Muscle of back (tissue), 13 donors: ENCODE data around the gene PTPN23. TPM values are rescaled to one million over a fixed set of nuclear protein-coding genes. Genes with fewer than 3 reads are reported as not detected.
"Not testable (repeated sequence)": the region's sequence is repeated elsewhere in the genome, so short reads cannot be mapped to it uniquely, and the experiment has no call there.

Source experiments
- DNase-seq, 3 donors: peaks; one replicate each; pipeline versions ENCODE4 v3.0.0 to v3.0.0-alpha.2; 2013
- long read RNA-seq, 9 donors: transcript quantifications; one replicate each; lab custom pipeline, GENCODE V29; 2026
- polyA plus RNA-seq, 10 donors: library from polyadenylated mRNA; unstranded; fragments of 120-200 nt; gene quantifications; one replicate each; pipeline ENCODE4 v1.2.1, GENCODE V29; 2013; ENCODE audit not compliant: insufficient read length in 10 of 10

PTPN23 gene, protein sequence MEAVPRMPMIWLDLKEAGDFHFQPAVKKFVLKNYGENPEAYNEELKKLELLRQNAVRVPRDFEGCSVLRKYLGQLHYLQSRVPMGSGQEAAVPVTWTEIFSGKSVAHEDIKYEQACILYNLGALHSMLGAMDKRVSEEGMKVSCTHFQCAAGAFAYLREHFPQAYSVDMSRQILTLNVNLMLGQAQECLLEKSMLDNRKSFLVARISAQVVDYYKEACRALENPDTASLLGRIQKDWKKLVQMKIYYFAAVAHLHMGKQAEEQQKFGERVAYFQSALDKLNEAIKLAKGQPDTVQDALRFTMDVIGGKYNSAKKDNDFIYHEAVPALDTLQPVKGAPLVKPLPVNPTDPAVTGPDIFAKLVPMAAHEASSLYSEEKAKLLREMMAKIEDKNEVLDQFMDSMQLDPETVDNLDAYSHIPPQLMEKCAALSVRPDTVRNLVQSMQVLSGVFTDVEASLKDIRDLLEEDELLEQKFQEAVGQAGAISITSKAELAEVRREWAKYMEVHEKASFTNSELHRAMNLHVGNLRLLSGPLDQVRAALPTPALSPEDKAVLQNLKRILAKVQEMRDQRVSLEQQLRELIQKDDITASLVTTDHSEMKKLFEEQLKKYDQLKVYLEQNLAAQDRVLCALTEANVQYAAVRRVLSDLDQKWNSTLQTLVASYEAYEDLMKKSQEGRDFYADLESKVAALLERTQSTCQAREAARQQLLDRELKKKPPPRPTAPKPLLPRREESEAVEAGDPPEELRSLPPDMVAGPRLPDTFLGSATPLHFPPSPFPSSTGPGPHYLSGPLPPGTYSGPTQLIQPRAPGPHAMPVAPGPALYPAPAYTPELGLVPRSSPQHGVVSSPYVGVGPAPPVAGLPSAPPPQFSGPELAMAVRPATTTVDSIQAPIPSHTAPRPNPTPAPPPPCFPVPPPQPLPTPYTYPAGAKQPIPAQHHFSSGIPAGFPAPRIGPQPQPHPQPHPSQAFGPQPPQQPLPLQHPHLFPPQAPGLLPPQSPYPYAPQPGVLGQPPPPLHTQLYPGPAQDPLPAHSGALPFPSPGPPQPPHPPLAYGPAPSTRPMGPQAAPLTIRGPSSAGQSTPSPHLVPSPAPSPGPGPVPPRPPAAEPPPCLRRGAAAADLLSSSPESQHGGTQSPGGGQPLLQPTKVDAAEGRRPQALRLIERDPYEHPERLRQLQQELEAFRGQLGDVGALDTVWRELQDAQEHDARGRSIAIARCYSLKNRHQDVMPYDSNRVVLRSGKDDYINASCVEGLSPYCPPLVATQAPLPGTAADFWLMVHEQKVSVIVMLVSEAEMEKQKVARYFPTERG (N-terminal part only)
- polyA plus RNA-seq = 10 to 100 TPM; 18.2 to 25.5 (median 21.3) TPM
- long read RNA-seq, donor 1, partial matches to known transcripts = 13 of 13 reads
- long read RNA-seq, donor 1, other reads (novel, unspliced or antisense) = 0 of 13 reads
- long read RNA-seq, donor 2, partial matches to known transcripts = 5 of 8 reads
- long read RNA-seq, donor 2, other reads (novel, unspliced or antisense) = 0 of 8 reads
- long read RNA-seq, donor 3 = 0 reads
- long read RNA-seq, donor 4 = 0 reads
- long read RNA-seq, donor 5, partial matches to known transcripts = 30 of 30 reads
- long read RNA-seq, donor 5, other reads (novel, unspliced or antisense) = 0 of 30 reads
- long read RNA-seq, donor 6, full-length matches to known transcripts = 5 of 10 reads
- long read RNA-seq, donor 6, partial matches to known transcripts = 5 of 10 reads
- long read RNA-seq, donor 6, other reads (novel, unspliced or antisense) = 0 of 10 reads
- long read RNA-seq, donor 7, full-length matches to known transcripts = 2 of 27 reads
- long read RNA-seq, donor 7, partial matches to known transcripts = 14 of 27 reads
- long read RNA-seq, donor 7, other reads (novel, unspliced or antisense) = 11 of 27 reads
- long read RNA-seq, donor 8, partial matches to known transcripts = 0 of 1 reads
- long read RNA-seq, donor 8, other reads (novel, unspliced or antisense) = 0 of 1 reads
- long read RNA-seq, donor 9 = 0 reads

DNA sequence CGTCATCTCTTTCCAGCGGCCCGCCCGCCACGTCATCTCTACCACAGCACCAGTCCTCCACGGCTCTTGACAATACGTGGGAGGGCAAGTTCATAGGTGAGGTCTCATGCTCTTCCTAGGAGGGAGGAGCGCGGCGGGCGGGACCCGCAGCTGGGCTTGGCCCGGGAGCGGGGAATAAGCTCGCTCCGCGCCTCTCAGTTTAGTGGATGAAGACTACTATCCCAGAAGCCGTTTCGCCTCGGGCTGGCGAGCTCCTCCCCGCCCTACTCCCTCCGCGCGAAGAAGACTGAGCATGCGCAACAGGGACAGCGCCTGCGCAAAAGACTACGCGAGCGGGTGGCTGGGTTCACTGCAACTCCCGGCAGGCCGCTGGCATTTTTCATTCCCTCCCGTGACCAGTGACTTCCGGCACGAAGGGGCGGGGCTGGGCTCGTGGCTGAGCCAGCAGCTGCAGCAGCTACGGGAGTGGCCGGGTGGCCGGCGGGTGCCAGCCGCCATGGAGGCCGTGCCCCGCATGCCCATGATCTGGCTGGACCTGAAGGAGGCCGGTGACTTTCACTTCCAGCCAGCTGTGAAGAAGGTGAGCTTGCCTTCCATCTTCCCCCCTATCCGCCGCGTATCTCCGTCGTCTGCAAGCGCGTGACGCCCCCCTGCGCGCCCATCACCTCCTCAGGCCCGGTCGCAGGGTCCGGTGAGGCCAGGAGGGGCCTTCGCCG, at the start of gene PTPN23:
PTPN23 (plus strand) TSS at position 421 of the 716 bp plus-strand sequence; CDS start at position 497, 76 bp downstream.
- DNase-seq = peak; percentile 99 to 100 (median 100)

DNA sequence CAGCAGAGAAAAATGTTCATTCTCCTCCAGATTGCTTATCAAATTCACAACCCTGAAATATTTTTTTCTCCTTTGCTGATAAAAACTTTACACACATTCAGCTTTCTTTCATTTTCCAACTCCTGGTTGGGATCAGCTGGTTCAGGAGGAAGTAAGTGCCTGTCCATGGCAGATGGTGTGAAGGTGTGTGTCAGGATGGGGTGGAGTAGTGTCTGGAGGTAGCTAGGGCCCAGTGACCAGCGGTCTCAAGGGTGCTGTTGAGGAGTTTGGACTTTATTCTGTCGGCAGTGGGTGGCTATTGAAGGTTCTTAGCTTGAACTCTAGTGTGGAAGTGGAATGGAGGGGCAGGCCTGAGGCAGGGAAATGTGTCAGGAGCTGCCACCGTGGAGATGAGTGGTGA, 46.9 kb upstream of the PTPN23 start:
- no peak for DNase-seq

DNA sequence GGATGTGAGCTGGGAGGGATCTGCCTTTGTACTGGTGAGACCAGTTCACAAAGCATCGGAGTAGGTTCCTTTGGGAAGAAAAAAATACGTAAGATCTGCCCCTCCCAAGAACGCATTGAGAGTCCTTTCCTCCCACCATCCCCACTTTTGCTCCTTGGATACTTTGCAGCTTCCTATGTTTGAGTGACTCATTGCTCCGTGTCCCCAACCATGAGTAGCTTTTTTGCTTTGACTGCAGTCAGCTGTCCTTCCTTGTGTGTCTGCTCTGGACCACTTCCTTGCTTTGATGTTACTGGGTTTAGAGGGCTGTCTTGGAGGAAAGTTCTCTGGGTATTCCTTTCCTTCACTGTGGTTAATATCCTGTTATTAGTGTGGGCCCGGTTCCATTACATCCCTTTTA, 43.2 kb upstream of the PTPN23 start:
- no peak for DNase-seq

DNA sequence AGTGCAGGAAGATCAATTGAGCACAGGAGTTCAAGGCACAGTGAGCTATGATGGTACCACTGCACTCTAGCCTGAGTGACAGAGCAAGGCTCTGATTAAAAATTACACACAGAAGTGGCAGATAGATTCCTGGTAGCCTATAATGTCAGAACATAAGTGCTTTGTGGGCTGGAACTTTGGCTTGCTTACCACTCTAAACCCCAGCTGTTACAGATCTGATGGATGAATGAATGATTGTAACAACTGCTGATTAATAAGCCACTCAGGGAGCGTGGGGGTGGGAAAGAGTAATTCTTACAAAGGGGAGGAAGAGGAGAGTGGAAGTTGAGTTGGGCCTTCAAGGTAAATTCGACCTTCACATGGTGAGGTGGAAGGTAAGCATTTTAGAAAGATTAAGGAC, 40.9 kb upstream of the PTPN23 start:
- no peak for DNase-seq

DNA sequence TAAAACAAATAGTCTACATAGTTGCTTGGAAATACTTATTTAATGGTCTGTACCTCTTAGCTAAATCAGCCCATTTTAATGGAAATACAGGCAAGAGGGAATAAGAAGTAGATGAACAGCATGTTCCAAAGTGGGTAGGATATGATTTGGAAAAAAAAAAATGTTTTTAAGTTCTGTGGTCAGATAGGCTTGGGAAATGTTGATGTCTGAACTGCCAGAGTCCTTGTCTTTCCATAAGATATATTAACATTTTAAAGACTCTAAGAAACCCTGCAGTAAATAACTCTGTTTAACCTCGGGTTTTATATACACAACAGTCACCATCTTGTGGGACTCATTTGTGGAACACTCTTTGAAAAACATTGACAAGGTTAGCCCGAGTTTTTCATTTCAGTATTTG, 40.0 kb upstream of the PTPN23 start:
- no peak for DNase-seq

DNA sequence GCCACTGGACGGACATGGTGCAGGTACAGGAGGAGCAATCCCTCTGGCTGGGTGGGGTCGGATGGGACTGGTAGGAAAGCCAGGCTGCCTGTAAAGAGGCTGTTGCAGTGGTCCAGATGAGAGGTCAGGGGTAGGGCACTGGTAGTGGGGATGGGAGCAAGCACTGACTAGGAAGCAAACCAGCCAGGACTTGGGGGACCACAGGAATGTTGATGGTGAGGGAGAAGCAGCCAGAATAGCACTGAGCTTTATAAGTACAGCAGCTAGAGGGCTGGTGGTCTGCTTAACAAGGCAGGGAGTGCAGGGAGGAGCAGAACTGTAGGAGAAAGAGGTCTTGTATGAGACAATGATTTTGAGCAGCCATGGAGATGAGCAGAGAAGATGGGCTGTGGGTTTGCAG, 38.7 kb upstream of the PTPN23 start:
- no peak for DNase-seq

DNA sequence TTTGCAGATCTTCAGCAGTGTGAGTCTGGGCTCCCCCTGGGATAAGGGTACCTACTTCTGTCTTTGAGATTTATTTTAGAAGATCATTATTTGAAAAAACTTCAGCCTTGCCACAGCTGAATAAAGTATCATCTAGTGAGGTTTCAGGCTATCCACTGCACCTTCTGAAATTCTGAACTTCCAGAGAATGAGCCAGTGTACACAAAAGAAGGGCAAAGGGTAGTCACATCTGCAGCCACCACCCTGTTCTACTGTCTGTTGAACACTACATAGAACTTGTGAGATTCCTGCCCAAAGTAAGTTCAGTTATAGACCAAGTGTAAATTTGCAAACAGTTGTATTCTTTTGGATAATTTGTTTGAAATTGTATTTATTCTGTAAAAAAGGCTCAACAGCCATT, 38.0 kb upstream of the PTPN23 start:
- DNase-seq = no peak

DNA sequence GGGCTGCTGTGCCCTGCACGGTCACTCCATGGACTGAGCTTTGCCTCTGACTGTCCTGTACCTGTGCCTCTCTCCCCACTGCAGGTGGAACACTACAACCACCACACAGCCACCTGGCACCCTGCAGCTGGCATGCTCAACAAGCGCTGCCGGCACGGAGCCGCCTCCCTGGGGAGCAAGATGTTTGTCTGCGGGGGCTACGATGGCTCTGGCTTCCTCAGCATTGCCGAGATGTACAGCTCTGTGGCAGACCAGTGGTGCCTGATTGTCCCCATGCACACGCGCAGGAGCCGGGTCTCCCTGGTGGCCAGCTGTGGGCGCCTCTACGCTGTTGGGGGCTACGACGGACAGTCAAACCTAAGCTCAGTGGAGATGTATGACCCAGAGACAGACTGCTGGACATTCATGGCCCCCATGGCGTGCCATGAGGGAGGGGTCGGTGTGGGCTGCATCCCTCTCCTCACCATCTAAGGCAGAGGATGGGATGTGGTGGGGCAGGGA, 37.3 kb upstream of the PTPN23 start:
- DNase-seq = no peak

DNA sequence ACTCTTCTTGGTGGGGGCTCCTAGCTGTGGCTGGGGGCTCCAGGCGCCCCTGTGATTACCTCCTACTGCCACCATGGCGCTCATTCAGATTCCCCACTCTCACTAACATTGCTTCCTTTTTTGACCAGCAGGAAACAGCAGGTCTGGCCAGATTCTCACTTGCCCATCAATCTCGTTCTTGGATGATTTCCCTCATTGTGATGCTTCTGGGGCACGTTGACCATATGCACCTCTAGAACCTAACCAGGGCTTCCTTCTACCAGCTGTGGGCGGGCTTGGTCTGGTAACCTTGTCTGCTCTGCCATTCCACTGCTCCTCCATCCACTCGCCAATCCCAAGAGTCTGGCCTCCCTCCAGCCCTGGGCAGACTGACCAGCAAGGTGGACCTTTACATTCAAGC, 35.9 kb upstream of the PTPN23 start:
- no peak for DNase-seq

DNA sequence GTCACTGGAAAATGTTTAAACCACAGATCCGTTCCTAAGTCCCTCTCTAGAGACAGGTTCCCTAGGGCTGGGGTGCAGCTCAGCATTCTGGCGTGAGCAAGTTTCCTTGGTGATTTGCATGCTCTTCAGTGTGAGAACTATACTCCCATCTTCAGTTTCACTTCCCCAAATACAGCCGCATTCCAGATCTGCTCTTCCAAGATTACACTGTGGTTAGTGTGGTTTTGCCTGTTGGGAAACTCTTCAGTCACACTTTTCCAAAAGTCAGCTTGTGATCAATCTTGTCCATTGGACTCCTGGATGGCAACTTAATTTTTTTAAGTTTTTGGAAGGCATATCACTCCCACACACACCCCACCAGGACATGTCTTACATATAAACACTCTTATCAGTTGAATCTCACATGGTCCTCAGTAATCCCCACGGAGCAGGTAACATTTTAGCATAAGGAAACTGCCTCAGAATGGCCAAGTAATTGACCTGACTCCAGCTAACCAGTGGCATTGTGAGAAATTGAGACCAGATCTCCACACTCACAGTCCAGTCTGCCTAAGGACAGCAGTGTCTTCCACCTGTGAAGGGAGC, 33.5 kb upstream of the PTPN23 start:
- DNase-seq = peak in 2 of 3 donors; percentile 28 to 44

DNA sequence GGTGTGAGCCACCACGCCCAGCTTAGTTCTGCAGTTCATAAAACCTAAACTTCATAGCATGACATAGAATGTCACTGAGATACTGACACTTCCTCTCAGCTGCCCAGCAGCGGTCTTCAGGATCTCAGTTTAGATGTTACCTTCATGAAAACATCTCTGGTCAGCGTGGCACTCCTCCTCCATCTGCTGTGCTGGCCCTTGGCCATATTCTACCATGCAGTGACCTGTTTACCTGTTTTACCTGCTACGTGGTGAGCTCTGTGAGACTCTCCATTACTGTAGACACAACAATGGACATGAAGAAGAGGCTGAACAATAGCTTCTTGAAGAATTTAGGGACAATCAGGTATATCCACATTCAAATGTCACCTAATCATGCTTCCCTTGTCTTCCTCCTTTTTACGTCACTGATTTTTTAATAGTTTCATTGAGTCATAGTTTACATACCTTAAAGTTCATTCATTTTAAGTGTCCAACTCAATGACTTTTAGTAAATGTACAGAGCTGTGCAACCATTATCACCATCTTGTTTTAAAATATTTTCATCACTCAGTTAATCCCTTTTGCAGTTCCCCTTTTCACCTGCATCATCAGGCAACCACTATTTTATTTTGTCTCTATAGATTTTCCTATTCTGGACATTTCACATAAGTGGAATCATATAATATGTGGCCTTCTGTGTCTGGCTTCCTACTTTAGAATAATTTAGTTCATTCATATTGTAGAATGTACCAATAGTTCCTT, 32.2 kb upstream of the PTPN23 start:
- no peak for DNase-seq

DNA sequence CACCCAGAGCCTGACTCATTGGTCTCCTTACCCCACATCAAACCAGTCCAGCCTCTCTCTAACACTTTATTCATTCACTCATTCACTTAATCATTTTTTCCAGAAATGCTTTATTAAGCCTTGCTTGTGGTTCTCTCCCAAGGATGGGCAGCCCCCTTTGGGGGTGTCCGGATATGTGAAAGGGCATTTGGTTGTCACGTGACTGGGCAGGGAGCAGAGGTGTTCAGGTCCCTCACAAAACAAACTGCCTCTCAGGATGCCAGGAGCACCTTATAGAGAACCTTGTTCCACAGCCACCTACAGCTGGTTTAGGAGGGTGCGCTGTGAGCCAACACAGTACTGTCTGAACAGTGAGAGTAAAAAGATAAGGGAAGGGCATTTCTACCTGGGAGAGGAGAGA, 25.8 kb upstream of the PTPN23 start:
- no peak for DNase-seq

DNA sequence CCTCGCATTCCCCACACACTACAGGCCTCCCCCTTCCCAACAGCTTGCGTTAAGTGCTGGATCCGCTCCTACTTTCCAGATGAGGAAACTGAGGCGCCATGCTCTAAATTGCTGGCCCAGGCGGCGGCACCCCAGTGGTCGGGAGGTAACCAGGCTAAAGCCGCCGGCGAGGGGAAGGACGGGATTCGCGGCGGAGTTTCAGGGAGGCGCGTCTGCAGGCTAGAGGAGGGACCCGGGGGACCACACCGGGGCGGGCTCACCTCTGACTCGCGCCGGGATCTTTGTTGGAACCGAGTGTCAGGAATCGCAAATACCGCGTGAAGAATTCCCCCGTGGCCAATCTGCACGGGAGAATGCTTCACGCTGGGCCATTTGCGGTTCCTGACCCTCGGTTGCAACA, 24.6 kb upstream of the PTPN23 start:
- DNase-seq = no peak

DNA sequence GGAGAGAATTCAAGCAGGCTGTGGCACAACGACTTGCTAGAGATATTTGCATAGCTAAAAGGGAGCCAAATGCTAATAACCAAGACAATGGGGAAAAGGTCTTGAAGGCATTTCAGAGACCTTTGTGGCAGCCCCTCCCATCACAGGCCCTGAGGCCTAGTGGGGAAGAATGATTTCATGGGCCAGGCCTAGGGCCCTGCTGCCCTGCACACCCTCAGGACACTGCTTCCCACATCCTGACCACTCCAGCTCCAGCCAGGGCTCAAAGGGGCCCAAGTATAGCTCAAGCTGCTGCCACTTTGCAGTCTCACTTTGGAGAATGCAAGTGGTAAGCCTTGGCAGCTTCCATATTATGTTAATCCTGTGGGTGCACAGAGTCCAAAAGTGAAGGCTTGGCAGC, 21.5 kb upstream of the PTPN23 start:
- no peak for DNase-seq

DNA sequence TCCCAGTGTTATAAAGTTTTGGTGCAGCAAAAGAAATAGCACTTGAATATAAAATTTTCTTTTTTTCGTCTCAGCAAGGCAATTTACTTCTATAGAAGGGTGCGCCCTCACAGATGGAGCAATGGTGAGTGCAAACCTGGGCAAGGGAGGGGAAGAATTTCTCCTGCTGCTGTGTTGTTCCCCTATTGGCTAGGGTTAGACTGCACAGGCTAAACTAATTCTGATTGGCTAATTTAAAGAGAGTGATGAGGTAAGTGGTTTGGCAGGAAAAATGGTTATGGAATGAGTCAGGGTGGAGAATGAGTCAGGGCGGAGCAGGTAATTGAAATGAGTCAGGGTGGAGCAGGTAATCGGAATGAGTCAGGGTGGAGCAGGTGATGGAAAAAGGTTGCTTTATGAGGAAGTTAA, 20.7 kb upstream of the PTPN23 start:
- DNase-seq = not testable (repeated sequence)

DNA sequence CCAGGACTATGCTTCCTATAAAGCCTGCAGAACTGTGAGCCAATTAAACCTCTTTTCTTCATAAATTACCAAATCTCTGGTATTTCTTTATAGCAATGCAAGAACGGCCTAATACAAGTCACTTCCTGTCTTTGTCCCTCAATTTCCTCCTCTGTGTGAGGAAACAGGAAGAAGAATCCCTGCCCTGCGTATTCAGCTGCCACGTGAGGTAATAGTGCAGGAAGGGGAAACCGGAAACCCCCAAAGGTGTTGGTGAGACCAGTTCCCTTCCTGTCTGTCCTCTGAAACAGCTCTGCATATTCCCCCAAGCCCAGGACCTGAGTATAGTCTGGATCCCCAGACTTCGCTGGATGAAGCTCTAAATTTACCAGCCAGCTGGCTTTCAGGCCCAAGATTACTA, 18.1 kb upstream of the PTPN23 start:
- no peak for DNase-seq

DNA sequence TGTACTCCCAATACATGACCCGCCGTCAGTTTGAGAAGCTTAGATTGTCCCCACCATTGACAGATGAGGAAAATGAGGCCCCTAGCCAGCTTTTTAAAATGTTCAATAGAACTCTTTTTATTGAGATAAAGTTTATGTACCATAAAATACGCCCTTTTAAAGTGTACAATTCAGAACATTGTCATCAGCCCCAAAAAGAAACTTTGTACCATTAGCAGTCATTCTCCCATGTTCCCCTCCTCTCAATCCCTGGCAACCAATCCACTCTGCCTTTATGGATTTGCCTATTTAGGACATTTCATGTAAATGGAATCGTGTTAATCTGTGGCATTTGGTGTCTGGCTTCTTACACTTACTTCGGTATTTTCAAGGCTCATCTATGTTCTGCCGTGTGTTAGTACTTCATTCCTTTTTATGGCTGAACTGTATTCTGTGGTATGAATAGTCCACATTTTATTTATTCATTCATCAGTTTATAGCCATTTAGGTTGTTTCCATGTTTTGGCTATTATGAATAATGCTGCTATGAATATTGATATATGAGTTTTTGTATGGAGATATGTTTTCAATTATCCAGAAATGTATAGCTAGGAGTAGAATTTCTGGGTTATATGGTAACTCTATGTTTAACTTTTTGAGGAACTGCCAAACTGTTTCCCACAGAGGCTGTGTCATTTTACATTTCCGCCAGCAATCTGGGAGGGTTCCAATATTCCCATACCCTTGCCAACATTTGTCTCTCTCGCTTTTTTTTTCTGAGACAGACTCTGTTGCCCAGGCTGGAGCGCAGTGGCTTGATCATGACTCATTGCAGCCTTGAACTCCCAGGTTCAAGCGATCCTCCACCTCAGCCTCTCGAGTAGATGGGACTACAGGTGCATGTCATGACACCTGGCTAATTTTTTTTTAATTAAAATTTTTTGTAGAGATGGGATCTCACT, 15.3 kb upstream of the PTPN23 start:
- peak; percentile 39 to 80 (median 46) for DNase-seq
